K562 (cell line): ENCODE measurements around the gene PTPRG. TPM values are rescaled to one million over a fixed set of nuclear protein-coding genes. Genes with fewer than 3 reads are reported as not detected.

Experiments
- ATAC-seq: fragments of 200-7000 bp; cut with Tn5 transposase; 3 replicates; pipeline ENCODE4 v1.9.1; 2020; ENCODE audit warnings: moderate library complexity
- BruUV-seq: library from RNA; stranded (reverse); fragments of 400-500 nt; replicated peaks from 2 replicates; lab custom pipeline; 2021; lab: Mats Ljungman, UMichigan
- CTCF ChIA-PET: fragments of 300-600 bp; formaldehyde crosslinking; extraction: SDS; loops from one replicate; lab custom pipeline; 2021; ENCODE audit warnings: low intra/inter-chr PET ratio; lab: Yijun Ruan, JAX
- POLR2A ChIA-PET: fragments of 300-600, 350-650 bp; sonication (Branson Sonifier 250); formaldehyde crosslinking; extraction: SDS; loops from one replicate; lab custom pipeline; 2021; ENCODE audit warnings: antibody characterized with exemption, inconsistent platforms; lab: Yijun Ruan, JAX
- DNase-seq, 4 experiments: peaks; one replicate each; pipeline versions ENCODE4 v3.0.0 to v3.0.0-alpha.2; 2011 to 2018; ENCODE audit warnings: low spot score in 3 of 4, mixed read lengths in 3 of 4; ENCODE audit errors: extremely low read depth in 1 of 4
- FAIRE-seq: peaks from 2 replicates; lab custom pipeline; 2011; peaks lifted over from hg19 to GRCh38; lab: Jason Lieb, UNC
- H2AFZ ChIP-seq: 2 replicates; pipeline ENCODE4 v1.6.0; 2011; ENCODE audit warnings: low read depth, low read length, control low read depth, inconsistent platforms
- H3K27ac ChIP-seq: fragments of 200-600 bp; 3 replicates; pipeline ENCODE4 v1.8.0; 2011; ENCODE audit warnings: low read depth, mild to moderate bottlenecking, control low read depth, inconsistent platforms, low read length, moderate library complexity, mixed read lengths; ENCODE audit errors: extremely low read depth
- H3K27me3 ChIP-seq, 2 experiments: fragments of 300-600 bp in 1 of 2; 2 replicates in 1 of 2; 3 replicates in 1 of 2; pipeline versions ENCODE4 v1.6.0 to v1.8.0; 2011; ENCODE audit warnings: inconsistent platforms in 2 of 2, low read length in 2 of 2, mild to moderate bottlenecking in 1 of 2, mixed read lengths in 1 of 2, moderate library complexity in 1 of 2; ENCODE audit not compliant: control insufficient read depth in 2 of 2, insufficient read depth in 2 of 2
- H3K36me3 ChIP-seq: fragments of 300-600 bp; 3 replicates; pipeline ENCODE4 v1.8.0; 2011; ENCODE audit warnings: mild to moderate bottlenecking, low read length, inconsistent platforms; ENCODE audit not compliant: control insufficient read depth, insufficient read depth
- H3K4me1 ChIP-seq, 2 experiments: fragments of 200-600 bp in 1 of 2; replicated peaks in 1 of 2; 2 replicates in 1 of 2; 3 replicates in 1 of 2; pipeline versions ENCODE4 v1.5.1 to v1.8.0; 2011; ENCODE audit warnings: inconsistent platforms in 2 of 2, low read length in 2 of 2, mild to moderate bottlenecking in 1 of 2, mixed read lengths in 1 of 2, moderate library complexity in 1 of 2; ENCODE audit not compliant: control insufficient read depth in 2 of 2, insufficient read depth in 2 of 2
- H3K4me2 ChIP-seq: 2 replicates; pipeline ENCODE4 v1.6.1; 2011; ENCODE audit warnings: low read length, control low read depth, inconsistent platforms, mixed read lengths; ENCODE audit not compliant: insufficient read depth
- H3K4me3 ChIP-seq: fragments of 200-600 bp; sonication (generic), shearing (Covaris generic); 2 replicates; pipeline ENCODE4 v1.5.1; 2016; ENCODE audit warnings: control low read depth, inconsistent platforms
- H3K79me2 ChIP-seq: fragments of 200-600 bp; 3 replicates; pipeline ENCODE4 v1.8.0; 2011; ENCODE audit warnings: low read length, inconsistent platforms; ENCODE audit not compliant: control insufficient read depth, insufficient read depth
- H3K9ac ChIP-seq, 2 experiments: 2 replicates each; pipeline versions ENCODE4 v1.6.0 to v1.6.1; 2011; ENCODE audit warnings: low read depth in 2 of 2, low read length in 2 of 2, control low read depth in 1 of 2, inconsistent platforms in 1 of 2, mild to moderate bottlenecking in 1 of 2, mixed read lengths in 1 of 2; ENCODE audit not compliant: insufficient read depth in 1 of 2
- H3K9me1 ChIP-seq: one replicate; pipeline ENCODE4 v1.6.0; 2011; ENCODE audit warnings: inconsistent platforms, mild to moderate bottlenecking, low read length, moderate library complexity; ENCODE audit not compliant: control insufficient read depth, insufficient read depth
- H3K9me3 ChIP-seq: replicated peaks from 2 replicates; pipeline ENCODE4 v1.5.1; 2011; ENCODE audit warnings: low read depth, low read length, inconsistent platforms; ENCODE audit not compliant: control insufficient read depth, insufficient read depth
- H4K20me1 ChIP-seq: replicated peaks from 2 replicates; pipeline ENCODE4 v1.6.1; 2011; ENCODE audit warnings: low read length, inconsistent platforms, mixed read lengths; ENCODE audit not compliant: control insufficient read depth, insufficient read depth
- HDAC2 ChIP-seq: fragments of 450-650 bp; IDR thresholded peaks from 2 replicates; pipeline ENCODE4 v1.6.1; 2016; ENCODE audit warnings: mild to moderate bottlenecking
- KAT2B ChIP-seq: IDR thresholded peaks from one replicate; pipeline ENCODE4 v1.6.1; 2012; ENCODE audit warnings: low read depth, mild to moderate bottlenecking, control low read depth, inconsistent platforms, low read length, moderate library complexity
- MAFG ChIP-seq: fragments of 450-650 bp; conservative IDR thresholded peaks from 2 replicates; pipeline ENCODE4 v1.6.1; 2016; ENCODE audit warnings: missing genetic modification characterization, missing compliant biosample characterization
- SMARCA4 ChIP-seq: fragments of 450-650 bp; IDR thresholded peaks from 2 replicates; pipeline ENCODE4 v1.6.1; 2016
- XRCC3 ChIP-seq: fragments of 450-650 bp; IDR thresholded peaks from 2 replicates; pipeline ENCODE4 v1.6.1; 2017; ENCODE audit warnings: mild to moderate bottlenecking, moderate library complexity
- WGBS: fragments of 100-300 bp; shearing (Covaris generic); methylation state at CpG from one replicate; pipeline ENCODE4 v1.1.6; 2016; ENCODE audit warnings: low coverage, mixed read lengths; ENCODE audit not compliant: insufficient coverage; ENCODE audit errors: missing lambda C conversion rate; 5-methylcytosine and 5-hydroxymethylcytosine counted together
- in situ Hi-C: fragments of 300-500 bp; cut with MboI; formaldehyde crosslinking; loops from 4 replicates; pipeline ENCODE4 v1.15.0; 2018; ENCODE audit warnings: inconsistent platforms, mixed read lengths
- intact Hi-C: fragments of 100-400 bp; cut with micrococcal nuclease; formaldehyde crosslinking; loops from 2 replicates; pipeline ENCODE4 v1.14.2; 2022
- polyA plus RNA-seq, 8 experiments: library from polyadenylated mRNA; depleted of rRNA in 4 of 8; stranded (reverse) in 5 of 8; unstranded in 3 of 8; fragments of >200 nt; fragmentation: Nextera tagmentation in 2 of 8; fragmentation: Illumina TruSeq in 1 of 8; extraction: Ambion mirVana in 2 of 8; extraction: Trizol in 1 of 8; gene quantifications; 2 replicates each; pipeline versions ENCODE4 v1.2.1 to v1.2.3, GENCODE V29; 2011 to 2014; ENCODE audit warnings: inconsistent platforms in 1 of 8, missing spikeins in 1 of 8
- total RNA-seq, 7 experiments: library from RNA; depleted of rRNA in 6 of 7; stranded (reverse); fragments of >200 nt in 6 of 7; fragmentation: Illumina TruSeq in 2 of 7; extraction: Trizol in 2 of 7; gene quantifications; 2 replicates each; pipeline versions ENCODE4 v1.2.1 to v1.2.3, GENCODE V29; 2011 to 2021; ENCODE audit warnings: low replicate concordance in 1 of 7
- TF ChIP-seq, protein P1 (sequence below), 2 experiments: fragments of 450-650 bp; formaldehyde crosslinking in 1 of 2; IDR thresholded peaks; 2 replicates each; pipeline versions ENCODE4 v1.4.0 to v1.6.1; 2014 to 2020; ENCODE audit warnings: mild to moderate bottlenecking in 2 of 2, borderline replicate concordance in 1 of 2, low read depth in 1 of 2

PTPRG gene
- total and polyA plus RNA-seq, 9 of the 15 experiments (the other 6 are each of a cell fraction or from before 2014, with no cell fraction given) = 0.16 TPM; not detected in 8

DNA sequence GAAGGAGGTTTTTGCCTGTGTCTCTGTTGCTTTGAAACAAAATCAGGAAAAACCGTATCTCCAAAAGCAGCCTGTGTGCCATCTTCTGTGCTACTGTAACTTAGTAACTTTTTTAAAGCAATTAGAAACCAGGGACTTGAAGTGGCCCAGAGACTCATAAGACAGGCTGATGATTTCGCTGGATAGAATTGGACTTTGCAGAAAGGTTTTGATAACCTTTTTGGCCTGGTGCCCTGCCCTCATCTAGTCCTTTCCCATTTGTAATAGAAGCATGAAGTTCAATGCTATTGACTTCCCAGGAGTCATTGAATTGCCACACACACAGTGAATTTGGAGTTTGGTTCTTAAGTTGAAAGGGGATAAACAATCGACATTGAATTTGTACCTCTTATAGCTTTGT, 157.2 kb downstream of the PTPRG start:
- intact Hi-C loops = no loop called here
- no TSS peak for BruUV-seq
- CTCF ChIA-PET = no interaction called here

More for the DNA sequence above, 157.2 kb downstream of the PTPRG start:
- DNase-seq = no peak
- Histone ChIP-seq H4K20me1 (no peaks in the 10 kb centered on the region), H3K4me2 (no peak overlapping the region), H3K79me2 (no peaks in the 10 kb centered on the region), H3K36me3 (no peaks in the 10 kb centered on the region)
- TF ChIP-seq SMARCA4 = no peak
- TF ChIP-seq, protein P1, sequence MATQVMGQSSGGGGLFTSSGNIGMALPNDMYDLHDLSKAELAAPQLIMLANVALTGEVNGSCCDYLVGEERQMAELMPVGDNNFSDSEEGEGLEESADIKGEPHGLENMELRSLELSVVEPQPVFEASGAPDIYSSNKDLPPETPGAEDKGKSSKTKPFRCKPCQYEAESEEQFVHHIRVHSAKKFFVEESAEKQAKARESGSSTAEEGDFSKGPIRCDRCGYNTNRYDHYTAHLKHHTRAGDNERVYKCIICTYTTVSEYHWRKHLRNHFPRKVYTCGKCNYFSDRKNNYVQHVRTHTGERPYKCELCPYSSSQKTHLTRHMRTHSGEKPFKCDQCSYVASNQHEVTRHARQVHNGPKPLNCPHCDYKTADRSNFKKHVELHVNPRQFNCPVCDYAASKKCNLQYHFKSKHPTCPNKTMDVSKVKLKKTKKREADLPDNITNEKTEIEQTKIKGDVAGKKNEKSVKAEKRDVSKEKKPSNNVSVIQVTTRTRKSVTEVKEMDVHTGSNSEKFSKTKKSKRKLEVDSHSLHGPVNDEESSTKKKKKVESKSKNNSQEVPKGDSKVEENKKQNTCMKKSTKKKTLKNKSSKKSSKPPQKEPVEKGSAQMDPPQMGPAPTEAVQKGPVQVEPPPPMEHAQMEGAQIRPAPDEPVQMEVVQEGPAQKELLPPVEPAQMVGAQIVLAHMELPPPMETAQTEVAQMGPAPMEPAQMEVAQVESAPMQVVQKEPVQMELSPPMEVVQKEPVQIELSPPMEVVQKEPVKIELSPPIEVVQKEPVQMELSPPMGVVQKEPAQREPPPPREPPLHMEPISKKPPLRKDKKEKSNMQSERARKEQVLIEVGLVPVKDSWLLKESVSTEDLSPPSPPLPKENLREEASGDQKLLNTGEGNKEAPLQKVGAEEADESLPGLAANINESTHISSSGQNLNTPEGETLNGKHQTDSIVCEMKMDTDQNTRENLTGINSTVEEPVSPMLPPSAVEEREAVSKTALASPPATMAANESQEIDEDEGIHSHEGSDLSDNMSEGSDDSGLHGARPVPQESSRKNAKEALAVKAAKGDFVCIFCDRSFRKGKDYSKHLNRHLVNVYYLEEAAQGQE (IDR thresholded peaks at IDR 0.05; ENCODE audit: borderline replicate concordance) = no peak
- TF ChIP-seq, protein P1 (CRISPR knock-in tag; IDR thresholded peaks at IDR 0.05; ENCODE audit: low read depth) = no peak
- no peak for TF ChIP-seq XRCC3
- no peak for TF ChIP-seq KAT2B
- TF ChIP-seq HDAC2 = no peak
- no peak for TF ChIP-seq MAFG (tag)
- TF ChIP-seq, all 486 proteins: peak for 0
- Histone ChIP-seq H3K4me3 (no peak overlapping the region), H3K9me3 (no peaks in the 10 kb centered on the region), H2AFZ (no peak overlapping the region), H3K4me1 (no peaks in the 10 kb centered on the region), H3K9ac (no peak overlapping the region), H3K9me1 (no peaks in the 10 kb centered on the region), H3K27ac (no peak overlapping the region), H3K27me3 (no peaks in the 10 kb centered on the region)
- in situ Hi-C loops = no loop called here
- no peak for FAIRE-seq
- no peak for ATAC-seq
- 5% methylated on average over 3 of the region's 3 CpGs for WGBS
- POLR2A ChIA-PET = no interaction called here
